HUES6 (cell line): ENCODE results near the gene GRID2IP.

Experiments used
- H3K27ac ChIP-seq: 2 replicates; pipeline ENCODE4 v1.7.0; 2013; ENCODE audit warnings: low read depth, mild to moderate bottlenecking, low read length, inconsistent platforms
- H3K27me3 ChIP-seq: 2 replicates; pipeline ENCODE4 v1.6.1; 2013; ENCODE audit warnings: low read length; ENCODE audit not compliant: control insufficient read depth, insufficient read depth
- H3K36me3 ChIP-seq: 2 replicates; pipeline ENCODE4 v1.6.1; 2013; ENCODE audit warnings: low read length; ENCODE audit not compliant: control insufficient read depth, insufficient read depth
- H3K4me1 ChIP-seq: 2 replicates; pipeline ENCODE4 v1.6.1; 2013; ENCODE audit warnings: low read length; ENCODE audit not compliant: control insufficient read depth, insufficient read depth
- H3K4me3 ChIP-seq: 2 replicates; pipeline ENCODE4 v1.5.1; 2013; ENCODE audit warnings: low read depth, low read length
- H3K9ac ChIP-seq: one replicate; pipeline ENCODE4 v1.6.1; 2013; ENCODE audit warnings: mild to moderate bottlenecking, low read length
- H3K9me3 ChIP-seq: 2 replicates; pipeline ENCODE4 v1.6.1; 2013; ENCODE audit warnings: low read depth, low read length; ENCODE audit not compliant: control insufficient read depth, insufficient read depth

GRID2IP gene

DNA sequence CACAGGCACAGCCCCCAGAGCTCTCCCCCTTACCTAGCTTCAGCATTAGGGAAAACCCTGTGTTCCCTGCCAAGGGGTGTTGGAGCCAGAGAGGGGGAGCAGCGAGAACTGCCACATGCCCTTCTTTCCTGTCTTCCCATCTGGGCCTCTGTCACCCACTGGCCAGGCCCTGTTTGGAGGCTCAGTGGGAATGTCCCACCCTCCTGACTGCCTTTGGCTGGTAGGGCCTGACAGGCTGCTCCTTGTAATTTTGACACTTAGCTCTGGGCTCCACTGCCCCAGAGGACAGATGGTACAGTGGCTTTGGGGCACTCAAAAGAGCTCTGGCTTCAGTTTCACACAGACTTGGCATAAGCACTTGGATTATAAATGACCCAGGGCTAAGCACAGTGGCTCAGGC is 50.6 kb downstream of the GRID2IP start:
- H3K4me3 ChIP-seq: no peak overlapping the region
- peaks cover 14% of the 10 kb centered on the region for H3K27me3 ChIP-seq
- H3K4me1 ChIP-seq: peaks cover 4% of the 10 kb centered on the region
- H3K36me3 ChIP-seq: no peaks in the 10 kb centered on the region; the same call in 1 of the 2 replicates
- peak overlapping the region; percentile 23 for H3K9ac ChIP-seq
- H3K9me3 ChIP-seq: no peaks in the 10 kb centered on the region
- H3K27ac ChIP-seq: no peak overlapping the region

DNA sequence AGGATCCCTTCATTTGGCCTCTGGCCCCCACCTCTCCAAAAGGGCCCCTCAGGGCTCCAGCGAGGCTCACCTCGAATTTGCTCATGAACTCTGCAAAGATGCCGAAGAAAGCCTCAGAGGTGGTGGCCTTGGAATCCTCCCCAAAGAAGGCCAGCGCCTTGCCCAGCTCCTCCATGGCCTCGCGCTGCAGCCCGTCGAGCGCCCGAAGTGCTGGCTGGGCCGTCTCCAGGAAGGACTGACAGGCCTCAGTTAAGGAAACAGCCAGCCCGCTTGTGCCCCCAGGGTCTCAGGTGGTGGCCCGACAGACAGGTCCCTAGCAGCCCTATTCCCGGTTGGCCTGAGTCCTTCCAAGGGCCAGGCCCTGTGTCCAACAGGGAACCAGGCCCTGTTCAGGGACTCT is 53.3 kb downstream of the GRID2IP start:
- Histone ChIP-seq H3K27ac (no peak overlapping the region), H3K9me3 (no peaks in the 10 kb centered on the region), H3K4me3 (no peak overlapping the region), H3K27me3 (peaks cover 8% of the 10 kb centered on the region), H3K36me3 (no peaks in the 10 kb centered on the region; the same call in 1 of the 2 replicates), H3K9ac (no peak overlapping the region), H3K4me1 (no peaks in the 10 kb centered on the region; the same call in 1 of the 2 replicates)

- Histone ChIP-seq H3K36me3 (no peaks in the 10 kb centered on the region; the same call in 1 of the 2 replicates), H3K9ac (no peak overlapping the region), H3K27ac (no peak overlapping the region), H3K4me3 (no peak overlapping the region), H3K9me3 (no peaks in the 10 kb centered on the region), H3K27me3 (peaks cover 4% of the 10 kb centered on the region), H3K4me1 (no peaks in the 10 kb centered on the region; the same call in 1 of the 2 replicates)
Observed at GRCh38 chr7:6497637-6497905, 53.7 kb downstream of the GRID2IP start.

DNA sequence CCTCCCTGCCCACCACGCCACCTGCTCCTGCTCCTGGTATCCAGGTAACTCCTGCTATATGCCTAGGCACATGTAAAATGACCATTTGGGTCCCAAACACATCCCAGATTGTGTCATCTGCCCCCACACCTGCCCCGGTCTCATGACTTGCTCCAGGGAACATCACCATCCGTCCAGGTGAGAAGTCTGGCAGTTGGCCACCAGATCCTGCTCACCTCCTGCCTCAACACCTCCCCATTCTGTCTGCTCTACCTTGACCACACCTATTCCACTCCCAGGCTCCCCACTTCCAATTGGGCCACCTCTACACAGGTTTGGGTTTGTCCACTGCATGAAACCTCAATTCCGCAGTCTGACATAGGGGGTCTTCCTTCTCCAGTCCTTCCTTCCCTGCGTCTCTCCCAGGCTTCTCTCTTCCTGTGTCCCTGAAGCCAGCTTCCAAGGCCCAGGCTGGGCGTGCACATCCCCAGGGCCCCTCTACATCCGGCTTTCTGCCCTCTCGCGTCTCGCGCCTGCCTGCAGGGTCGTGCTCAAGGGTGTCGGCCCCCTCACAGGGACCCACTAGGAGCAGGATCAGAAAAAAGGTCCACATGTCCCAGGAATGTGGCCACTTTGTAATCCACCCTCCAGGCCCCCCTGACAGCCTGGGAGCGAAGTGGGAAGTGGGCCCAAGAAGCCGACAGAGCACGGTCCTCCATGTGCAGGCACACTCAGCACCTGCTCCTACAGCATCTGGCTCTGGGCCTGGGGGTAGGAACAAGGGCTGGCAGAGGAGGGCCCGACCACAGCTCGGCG is 54.2 kb downstream of the GRID2IP start:
- no peaks in the 10 kb centered on the region; the same call in 1 of the 2 replicates for H3K4me1 ChIP-seq
- H3K27ac ChIP-seq: no peak overlapping the region
- no peak overlapping the region for H3K9ac ChIP-seq
- no peaks in the 10 kb centered on the region; the same call in 1 of the 2 replicates for H3K27me3 ChIP-seq
- no peak overlapping the region for H3K4me3 ChIP-seq
- H3K36me3 ChIP-seq: no peaks in the 10 kb centered on the region; the same call in 1 of the 2 replicates
- no peaks in the 10 kb centered on the region for H3K9me3 ChIP-seq

DNA sequence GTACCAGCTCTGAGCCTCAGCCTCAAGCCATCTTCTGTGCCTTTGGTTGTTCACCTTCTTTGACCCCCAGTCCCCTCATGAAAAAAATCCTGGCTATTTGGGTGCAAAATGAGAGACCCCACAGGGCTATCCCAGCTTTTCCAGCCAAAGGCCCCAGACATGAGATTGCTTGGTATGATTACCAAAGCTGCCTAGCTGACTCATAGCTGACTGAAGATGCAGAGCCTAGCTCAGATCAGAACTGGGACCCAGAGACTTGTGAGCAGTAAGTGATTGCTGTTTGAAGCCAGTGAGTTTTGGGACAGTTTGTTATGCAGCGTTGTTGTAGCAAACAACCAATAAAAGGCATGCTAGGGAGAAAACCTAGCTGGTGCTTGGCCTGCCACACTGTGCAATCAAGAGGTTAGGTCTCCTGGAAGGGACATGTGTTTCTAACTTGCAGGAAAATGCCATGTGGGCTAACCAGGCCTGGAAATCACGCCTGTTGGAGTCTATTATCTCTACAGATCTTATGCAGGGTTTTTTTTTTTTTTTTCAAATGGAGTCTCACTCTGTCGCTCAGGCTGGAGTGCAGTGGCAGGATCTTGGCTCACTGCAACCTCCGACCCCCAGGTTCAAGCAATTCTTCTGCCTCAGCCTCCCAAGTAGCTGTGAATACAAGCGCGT is 55.5 kb downstream of the GRID2IP start:
- Histone ChIP-seq H3K36me3 (no peaks in the 10 kb centered on the region), H3K9me3 (no peaks in the 10 kb centered on the region), H3K27me3 (no peaks in the 10 kb centered on the region), H3K4me1 (no peaks in the 10 kb centered on the region; the same call in 1 of the 2 replicates), H3K9ac (no peak overlapping the region), H3K27ac (no peak overlapping the region), H3K4me3 (no peak overlapping the region)

DNA sequence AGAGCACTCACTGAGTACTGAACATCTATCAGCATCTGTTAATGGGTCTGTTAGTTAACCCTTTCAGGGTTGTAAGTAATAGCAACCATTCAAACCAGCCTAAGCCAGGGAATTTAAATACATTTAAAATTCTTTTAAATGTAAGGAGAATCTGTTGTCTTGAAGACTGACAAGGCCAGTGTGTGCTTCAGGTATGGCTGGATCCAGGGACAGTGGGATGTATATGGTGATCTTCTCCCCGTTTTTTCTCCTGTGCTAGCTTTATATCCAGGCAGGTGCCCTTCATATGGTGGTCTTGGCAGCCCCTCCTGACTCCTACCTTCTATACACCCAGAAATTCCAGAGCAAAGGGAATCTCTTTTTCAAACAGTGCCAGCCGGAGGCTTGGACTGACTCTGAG is 56.9 kb downstream of the GRID2IP start:
- Histone ChIP-seq H3K4me1 (no peaks in the 10 kb centered on the region; the same call in 1 of the 2 replicates), H3K27me3 (no peaks in the 10 kb centered on the region), H3K4me3 (no peak overlapping the region), H3K27ac (no peak overlapping the region), H3K9me3 (peaks cover 6% of the 10 kb centered on the region; the same call in 1 of the 2 replicates), H3K9ac (no peak overlapping the region), H3K36me3 (no peaks in the 10 kb centered on the region)

DNA sequence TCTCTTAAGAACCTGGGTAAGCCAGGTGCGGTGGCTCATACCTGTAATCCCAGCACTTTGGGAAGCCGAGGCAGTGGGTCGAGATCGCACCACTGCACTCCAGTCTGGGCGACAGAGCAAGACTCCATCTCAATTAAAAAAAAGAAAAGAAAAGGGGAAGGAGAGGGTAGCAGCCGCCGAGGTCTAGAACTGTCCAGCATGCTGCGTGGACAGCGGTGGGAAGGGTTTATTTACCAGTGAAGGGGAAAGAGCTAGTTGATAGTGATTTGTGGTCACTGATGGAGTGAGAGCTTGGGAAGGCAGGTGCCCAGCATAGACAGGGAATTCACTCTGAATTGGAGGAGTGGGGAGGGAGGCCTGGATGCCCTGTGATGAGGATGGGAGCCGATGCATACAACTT is 60.1 kb downstream of the GRID2IP start:
- H3K9me3 ChIP-seq: peaks cover 7% of the 10 kb centered on the region; the same call in 1 of the 2 replicates
- H3K27me3 ChIP-seq: no peaks in the 10 kb centered on the region
- no peak overlapping the region for H3K9ac ChIP-seq
- no peak overlapping the region for H3K4me3 ChIP-seq
- H3K36me3 ChIP-seq: no peaks in the 10 kb centered on the region
- no peaks in the 10 kb centered on the region; the same call in 1 of the 2 replicates for H3K4me1 ChIP-seq
- H3K27ac ChIP-seq: no peak overlapping the region

- H3K27ac ChIP-seq: no peak overlapping the region
- H3K36me3 ChIP-seq: no peaks in the 10 kb centered on the region
- peaks cover 7% of the 10 kb centered on the region; the same call in 1 of the 2 replicates for H3K9me3 ChIP-seq
- no peak overlapping the region for H3K4me3 ChIP-seq
- no peaks in the 10 kb centered on the region for H3K4me1 ChIP-seq
- no peaks in the 10 kb centered on the region for H3K27me3 ChIP-seq
- no peak overlapping the region for H3K9ac ChIP-seq
Observed at GRCh38 chr7:6489612-6490011, 61.6 kb downstream of the GRID2IP start.

- H3K36me3 ChIP-seq: peaks cover 3% of the 10 kb centered on the region; the same call in 1 of the 2 replicates
Observed at GRCh38 chr7:6487184-6487545, 64.1 kb downstream of the GRID2IP start.

GRCh38 chr7:6486438-6487183 is 64.7 kb downstream of the GRID2IP start:
- Histone ChIP-seq H3K27ac (no peak overlapping the region), H3K4me1 (peaks cover 8% of the 10 kb centered on the region; the same call in 1 of the 2 replicates), H3K36me3 (peaks cover 6% of the 10 kb centered on the region; the same call in 1 of the 2 replicates), H3K9ac (no peak overlapping the region), H3K9me3 (peaks cover 7% of the 10 kb centered on the region; the same call in 1 of the 2 replicates), H3K4me3 (no peak overlapping the region), H3K27me3 (no peaks in the 10 kb centered on the region)

More at GRCh38 chr7:6487184-6487545, 64.1 kb downstream of the GRID2IP start:
- Histone ChIP-seq H3K27ac (no peak overlapping the region), H3K9ac (no peak overlapping the region), H3K9me3 (peaks cover 7% of the 10 kb centered on the region; the same call in 1 of the 2 replicates), H3K4me1 (peaks cover 7% of the 10 kb centered on the region; the same call in 1 of the 2 replicates), H3K4me3 (no peak overlapping the region), H3K27me3 (no peaks in the 10 kb centered on the region)
